CD4-positive, alpha-beta T cell treated with Interleukin-4 for 4 hours (primary cell): ENCODE measurements around the gene HPX.
"Not testable (repeated sequence)": the region's sequence is repeated elsewhere in the genome, so short reads cannot be mapped to it uniquely, and the experiment has no call there.

Experiments used
- DNase-seq: peaks from one replicate; pipeline ENCODE4 v3.0.0-alpha.2; 2020

HPX gene

GRCh38 chr11:6413791-6414201 is 27.0 kb downstream of the HPX start:
- peak; percentile 60 for DNase-seq

GRCh38 chr11:6411594-6412031 is 29.2 kb downstream of the HPX start:
- no peak for DNase-seq

GRCh38 chr11:6410695-6411430 is 29.9 kb downstream of the HPX start:
- no peak for DNase-seq

GRCh38 chr11:6406370-6406769 is 34.4 kb downstream of the HPX start:
- DNase-seq, result no peak

GRCh38 chr11:6405846-6406245 is 34.9 kb downstream of the HPX start:
- DNase-seq, result no peak

- no peak for DNase-seq
Measured at GRCh38 chr11:6405052-6405667, 35.6 kb downstream of the HPX start.

GRCh38 chr11:6404342-6405051 is 36.3 kb downstream of the HPX start:
- peak; percentile 37 for DNase-seq

GRCh38 chr11:6403539-6403938 is 37.2 kb downstream of the HPX start:
- no peak for DNase-seq

- DNase-seq, result peak; percentile 86
Measured at GRCh38 chr11:6402561-6402981, 38.2 kb downstream of the HPX start.

GRCh38 chr11:6402061-6402470 is 38.7 kb downstream of the HPX start:
- no peak for DNase-seq

- no peak for DNase-seq
Measured at GRCh38 chr11:6401464-6401863, 39.3 kb downstream of the HPX start.

GRCh38 chr11:6400431-6401345 is 40.1 kb downstream of the HPX start:
- DNase-seq, result no peak

GRCh38 chr11:6397636-6398035 is 43.2 kb downstream of the HPX start:
- no peak for DNase-seq

- no peak for DNase-seq
Measured at GRCh38 chr11:6397156-6397555, 43.6 kb downstream of the HPX start.

GRCh38 chr11:6395470-6396060 is 45.2 kb downstream of the HPX start:
- DNase-seq, result no peak

GRCh38 chr11:6393989-6394670 is 46.7 kb downstream of the HPX start:
- no peak for DNase-seq

- not testable (repeated sequence) for DNase-seq
Measured at GRCh38 chr11:6392251-6392650, 48.5 kb downstream of the HPX start.

GRCh38 chr11:6391537-6392134 is 49.2 kb downstream of the HPX start:
- DNase-seq, result no peak

- DNase-seq, result no peak
Measured at GRCh38 chr11:6390718-6391469, 49.9 kb downstream of the HPX start.

GRCh38 chr11:6389905-6390717 is 50.7 kb downstream of the HPX start, which contains the start of gene SMPD1:
SMPD1 (plus strand) TSS chr11:6390474; CDS start chr11:6390599, 125 bp downstream.
- DNase-seq, result peak; percentile 95
